Neutrophil (primary cell): ENCODE data around the gene CNTNAP2.

Experiments used
- H3K27ac ChIP-seq: fragments of 200-600 bp; sonication (generic); 2 replicates; pipeline ENCODE4 v1.5.1; 2016; ENCODE audit warnings: mild to moderate bottlenecking, moderate library complexity
- H3K27me3 ChIP-seq: fragments of 200-600 bp; sonication (generic); 2 replicates; pipeline ENCODE4 v1.6.0; 2016; ENCODE audit warnings: mild to moderate bottlenecking
- H3K36me3 ChIP-seq: fragments of 200-600 bp; sonication (generic); 2 replicates; pipeline ENCODE4 v1.5.1; 2017
- H3K4me1 ChIP-seq, 2 experiments: fragments of 200-600 bp in 1 of 2; sonication (generic) in 1 of 2; 1 replicate in 1 of 2; 2 replicates in 1 of 2; pipeline versions ENCODE4 v1.5.1 to v1.6.1; 2013 to 2016; ENCODE audit warnings: low read depth in 1 of 2, low read length in 1 of 2, mild to moderate bottlenecking in 1 of 2, moderate library complexity in 1 of 2; ENCODE audit not compliant: control insufficient read depth in 1 of 2, insufficient read depth in 1 of 2
- H3K4me3 ChIP-seq, 2 experiments: fragments of 200-600 bp in 1 of 2; sonication (generic) in 1 of 2; 1 replicate in 1 of 2; 2 replicates in 1 of 2; pipeline ENCODE4 v1.5.1; 2013 to 2016; ENCODE audit warnings: low read depth in 1 of 2, low read length in 1 of 2, mild to moderate bottlenecking in 1 of 2, moderate library complexity in 1 of 2
- H3K9me3 ChIP-seq: fragments of 200-600 bp; sonication (generic); 2 replicates; pipeline ENCODE4 v1.5.1; 2016
- CTCF ChIP-seq: fragments of 200-600 bp; sonication (generic); IDR thresholded peaks from 2 replicates; pipeline ENCODE4 v1.5.1; 2016; ENCODE audit warnings: antibody characterized with exemption

The CNTNAP2 gene

GRCh38 chr7:146146831-146147486, 30.4 kb downstream of the CNTNAP2 start:
- Histone ChIP-seq H3K27ac (no peak overlapping the region), H3K27me3 (no peaks in the 10 kb centered on the region), H3K9me3 (no peaks in the 10 kb centered on the region), H3K4me3 (no peak overlapping the region), H3K36me3 (no peaks in the 10 kb centered on the region), H3K4me1 (no peaks in the 10 kb centered on the region)
- TF ChIP-seq CTCF, result no peak

DNA sequence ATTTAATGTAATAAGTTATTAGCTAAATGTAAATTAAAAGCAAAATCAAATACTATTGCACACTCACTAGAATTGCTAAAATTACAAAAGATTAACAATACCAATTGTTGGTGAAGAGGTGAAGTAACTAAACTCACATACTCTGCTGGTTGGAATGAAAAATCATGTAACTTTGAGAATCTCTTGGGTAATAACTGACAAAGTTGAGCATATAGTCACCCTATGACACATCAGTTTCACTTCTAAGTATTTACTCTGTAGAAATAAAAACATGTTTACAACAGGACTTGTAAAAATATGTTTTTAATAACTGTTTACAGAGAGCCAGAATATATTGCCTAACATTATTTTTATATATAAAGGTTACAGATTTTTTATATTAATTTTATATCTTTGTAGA, 33.6 kb downstream of the CNTNAP2 start:
- H3K4me1 ChIP-seq, result no peaks in the 10 kb centered on the region
- no peaks in the 10 kb centered on the region for H3K27me3 ChIP-seq
- H3K27ac ChIP-seq, result no peak overlapping the region
- H3K4me3 ChIP-seq, result no peak overlapping the region
- no peaks in the 10 kb centered on the region for H3K36me3 ChIP-seq
- no peaks in the 10 kb centered on the region for H3K9me3 ChIP-seq
- no peak for TF ChIP-seq CTCF

GRCh38 chr7:146172112-146172511, 55.5 kb downstream of the CNTNAP2 start:
- no peak for TF ChIP-seq CTCF

GRCh38 chr7:146175716-146176115, 59.1 kb downstream of the CNTNAP2 start:
- no peaks in the 10 kb centered on the region for H3K36me3 ChIP-seq
- H3K4me3 ChIP-seq, result no peak overlapping the region
- no peaks in the 10 kb centered on the region for H3K9me3 ChIP-seq
- TF ChIP-seq CTCF, result no peak
- H3K4me1 ChIP-seq, result no peaks in the 10 kb centered on the region
- H3K27ac ChIP-seq, result no peak overlapping the region
- H3K27me3 ChIP-seq, result no peaks in the 10 kb centered on the region

More at GRCh38 chr7:146172112-146172511, 55.5 kb downstream of the CNTNAP2 start:
- no peaks in the 10 kb centered on the region for H3K27me3 ChIP-seq
- no peaks in the 10 kb centered on the region for H3K36me3 ChIP-seq
- H3K4me3 ChIP-seq, result no peak overlapping the region
- no peaks in the 10 kb centered on the region for H3K9me3 ChIP-seq
- H3K4me1 ChIP-seq, result no peaks in the 10 kb centered on the region
- no peak overlapping the region for H3K27ac ChIP-seq

DNA sequence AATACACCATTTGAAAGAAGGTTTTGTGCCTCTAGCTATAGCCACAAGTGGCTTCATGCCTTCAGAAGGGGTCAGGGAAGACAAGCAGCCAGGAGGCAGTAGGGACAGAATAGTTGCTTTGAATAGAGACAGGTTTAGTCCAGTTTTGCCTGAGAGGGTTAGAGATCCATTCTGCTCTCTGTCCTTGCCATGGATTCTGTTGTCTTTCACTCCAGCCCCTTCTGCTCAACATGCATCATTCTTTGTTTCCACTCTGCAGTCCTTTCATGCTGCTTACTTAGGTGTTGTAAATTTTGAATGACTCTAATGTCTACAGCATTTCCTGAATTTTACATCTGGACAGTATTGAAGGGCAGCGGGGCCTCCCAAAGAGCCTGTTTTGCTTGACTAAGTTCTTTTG, 60.3 kb downstream of the CNTNAP2 start:
- Histone ChIP-seq H3K4me1 (no peaks in the 10 kb centered on the region), H3K36me3 (no peaks in the 10 kb centered on the region), H3K9me3 (no peaks in the 10 kb centered on the region), H3K27ac (no peak overlapping the region), H3K4me3 (no peak overlapping the region), H3K27me3 (no peaks in the 10 kb centered on the region)
- TF ChIP-seq CTCF, result no peak
